ENCODE results near the gene POTEG.
"Not testable (repeated sequence)": the region's sequence is repeated elsewhere in the genome, so short reads cannot be mapped to it uniquely, and the experiment has no call there.

POTEG gene

DNA sequence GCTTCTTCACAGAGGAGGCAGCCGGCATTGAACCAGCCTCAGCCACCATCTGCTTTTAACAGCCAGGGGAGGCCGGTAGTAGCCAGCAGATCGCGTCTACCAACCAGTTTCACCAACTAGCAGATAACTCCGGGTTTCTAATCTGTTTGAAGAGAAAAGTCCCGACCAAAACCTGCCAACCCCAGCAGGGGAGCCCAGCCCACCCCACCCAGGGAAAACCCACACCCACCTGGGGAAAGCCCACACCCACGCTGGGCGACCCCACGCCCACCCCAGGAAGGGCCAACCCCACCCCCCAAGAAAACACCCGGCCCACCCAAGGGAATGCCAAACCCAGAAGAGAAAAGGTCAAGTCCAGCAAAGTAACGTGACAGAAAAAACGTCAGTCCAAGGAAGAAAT is at the start of gene POTEG:
Gene POTEG, minus strand, starts transcription at position 101 of the 400 bp plus-strand sequence. Its CDS starts 52 bp downstream, at position 49.
- DNase-seq: not testable (repeated sequence)

- not testable (repeated sequence) for DNase-seq
Observed at GRCh38 chr14:19482093-19482492, 48.0 kb upstream of the POTEG start.

DNA sequence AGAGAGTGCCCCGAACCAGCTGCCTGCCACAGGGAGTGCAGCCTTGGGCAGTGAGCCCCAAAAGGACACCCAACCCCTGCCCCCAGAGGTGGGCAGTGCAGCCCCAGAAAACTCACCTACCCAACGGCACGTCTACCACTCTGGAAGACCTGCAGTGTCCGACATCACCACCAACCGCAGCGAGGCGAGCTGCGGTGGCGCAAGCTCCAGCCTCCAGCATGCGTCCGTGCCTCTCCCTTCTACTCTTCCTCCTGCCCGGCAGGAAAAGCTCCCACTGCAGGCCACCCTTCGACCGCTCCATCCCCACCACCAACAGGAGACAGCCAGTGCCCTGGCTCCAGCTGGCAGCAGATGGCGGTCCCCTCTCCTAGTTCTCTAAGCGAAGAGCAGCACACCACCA is 47.3 kb upstream of the POTEG start:
- not testable (repeated sequence) for DNase-seq

DNA sequence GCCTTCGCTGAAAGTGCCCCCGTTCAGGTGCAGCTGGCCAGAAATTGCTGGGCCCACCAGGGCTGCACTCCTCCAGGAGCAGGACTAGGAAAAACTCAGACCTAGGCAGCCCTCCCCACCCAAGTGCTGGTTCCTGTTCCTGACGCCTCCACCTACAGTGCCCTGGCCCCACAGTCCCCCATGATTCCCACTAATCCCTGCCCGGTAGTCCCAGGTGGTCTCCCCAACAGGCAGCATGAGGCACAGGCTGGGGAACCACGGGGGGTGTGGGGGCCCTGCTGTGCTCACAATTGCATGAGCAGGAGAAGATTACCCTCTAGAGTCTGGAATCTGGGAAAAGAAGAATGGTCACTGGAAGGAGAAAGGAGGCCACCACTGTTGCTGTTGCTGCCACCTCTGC is 46.4 kb upstream of the POTEG start:
- not testable (repeated sequence) for DNase-seq

DNA sequence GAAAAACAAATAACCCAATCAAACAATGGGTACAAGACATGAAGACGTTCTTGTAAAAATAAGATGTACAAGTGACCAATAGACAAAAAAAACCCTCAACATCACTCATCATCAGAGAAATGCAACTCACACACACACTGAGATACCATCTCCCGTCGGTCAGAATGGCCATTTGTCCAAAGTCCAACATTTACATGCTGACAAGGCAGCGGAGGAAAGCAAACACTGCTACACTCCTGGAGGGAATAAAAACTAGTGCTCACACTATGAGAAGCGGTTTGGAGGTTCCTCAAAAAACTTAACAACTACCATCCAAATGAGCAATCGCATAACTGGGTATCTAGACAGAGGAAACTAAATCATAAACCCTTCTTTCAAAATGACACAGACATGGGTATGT is 11.6 kb upstream of the POTEG start:
- DNase-seq: not testable (repeated sequence)

- DNase-seq: not testable (repeated sequence)
Observed at GRCh38 chr14:19439826-19440225, 5.7 kb upstream of the POTEG start.

DNA sequence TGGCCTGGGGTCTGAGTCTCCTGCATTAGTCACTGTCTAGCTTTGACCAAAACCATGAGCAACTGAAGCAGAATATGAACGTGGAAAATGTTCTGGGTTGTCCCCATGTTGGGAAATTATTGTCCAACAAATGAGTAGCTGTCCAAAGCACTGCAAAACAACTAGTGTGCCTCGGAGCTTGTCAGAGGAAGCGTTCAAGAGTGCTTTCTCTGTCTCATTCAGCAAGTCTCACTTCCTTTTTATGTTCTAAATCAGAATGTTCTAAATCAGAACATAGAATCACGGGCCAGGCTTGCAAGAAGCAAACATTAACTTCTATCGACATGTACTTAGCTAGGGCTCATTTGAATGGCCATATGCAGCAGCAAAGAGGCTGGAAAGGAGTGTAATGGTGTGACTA is 5.1 kb upstream of the POTEG start:
- DNase-seq: not testable (repeated sequence)

DNA sequence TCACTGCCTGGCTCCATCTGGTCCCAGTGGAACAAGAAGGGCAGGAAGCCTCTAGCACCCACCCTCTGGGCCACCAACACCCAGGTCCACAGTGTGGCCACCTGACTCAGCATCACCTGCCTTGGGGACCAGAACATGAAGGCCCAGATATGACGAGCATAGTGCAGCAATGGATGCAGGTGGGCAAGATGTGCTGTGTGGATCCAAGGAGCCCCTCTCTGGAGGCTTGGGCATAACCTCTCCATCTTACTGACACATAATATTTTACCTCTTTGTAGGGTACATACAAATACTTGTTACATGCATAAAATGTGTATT is 2.9 kb upstream of the POTEG start:
- DNase-seq: not testable (repeated sequence)

GRCh38 chr14:19436311-19437125 is 2.4 kb upstream of the POTEG start:
- DNase-seq: not testable (repeated sequence)

- not testable (repeated sequence) for DNase-seq
Observed at GRCh38 chr14:19435852-19436251, 1.7 kb upstream of the POTEG start.

GRCh38 chr14:19434891-19435290 is 750 bp upstream of the POTEG start:
- DNase-seq: not testable (repeated sequence)

DNA sequence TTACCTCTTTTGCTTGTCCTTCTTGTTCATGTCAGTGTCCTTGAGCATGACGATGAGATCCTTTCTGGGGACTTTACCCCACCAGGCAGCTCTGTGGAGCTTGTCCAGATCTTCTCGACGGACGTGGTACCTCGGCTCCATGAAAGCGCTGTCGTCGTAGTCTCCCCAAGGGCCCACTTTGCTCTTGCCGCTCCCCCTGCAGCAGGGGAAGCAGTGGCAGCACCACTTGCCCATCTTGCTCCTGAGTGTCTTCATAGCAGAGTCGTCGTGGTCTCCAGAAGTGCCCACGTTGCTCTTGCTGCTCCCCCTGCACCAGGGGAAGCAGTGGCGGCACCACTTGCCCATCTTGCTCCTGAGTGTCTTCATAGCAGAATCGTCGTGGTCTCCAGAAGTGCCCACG is 376 bp downstream of the POTEG start:
- not testable (repeated sequence) for DNase-seq

DNA sequence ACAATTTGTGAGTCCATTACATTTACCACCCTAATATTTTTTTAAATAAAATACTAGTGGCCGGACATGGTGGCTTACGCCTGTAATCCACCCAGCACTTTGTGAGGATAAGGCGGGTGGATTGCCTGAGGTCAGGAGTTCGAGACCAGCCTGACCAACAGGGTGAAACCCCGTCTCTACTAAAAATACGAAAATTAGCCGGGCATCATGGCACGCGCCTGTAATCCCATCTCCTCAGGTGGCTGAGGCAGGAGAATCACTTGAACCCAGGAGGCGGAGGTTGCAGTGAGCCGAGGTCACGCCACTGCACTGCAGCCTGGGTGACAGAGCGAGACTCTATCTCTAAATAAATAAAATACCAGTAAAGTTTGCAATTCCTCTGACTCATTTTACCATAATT is 25.6 kb downstream of the POTEG start:
- not testable (repeated sequence) for DNase-seq

DNA sequence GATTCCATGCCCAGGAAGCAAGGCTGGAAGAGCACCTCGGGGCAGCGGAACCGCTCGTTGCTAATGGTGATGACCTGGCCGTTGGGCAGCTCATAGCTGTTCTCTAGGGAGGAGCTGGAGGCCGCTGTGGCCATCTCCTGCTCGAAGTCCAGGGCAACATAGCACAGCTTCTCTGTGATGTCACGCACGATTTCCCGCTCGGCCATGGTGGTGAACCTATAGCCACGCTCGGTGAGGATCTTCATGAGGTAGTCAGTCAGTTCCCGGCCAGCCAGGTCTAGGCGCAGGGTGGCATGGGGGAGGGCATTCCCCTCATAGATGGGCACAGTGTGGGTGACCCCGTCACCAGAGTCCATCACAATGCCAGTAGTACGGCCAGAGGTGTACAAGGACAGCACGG is 32.0 kb downstream of the POTEG start:
- not testable (repeated sequence) for DNase-seq

- not testable (repeated sequence) for DNase-seq
Observed at GRCh38 chr14:19394727-19395126, 39.4 kb downstream of the POTEG start.

- DNase-seq: not testable (repeated sequence)
Observed at GRCh38 chr14:19390230-19390629, 43.9 kb downstream of the POTEG start.

DNA sequence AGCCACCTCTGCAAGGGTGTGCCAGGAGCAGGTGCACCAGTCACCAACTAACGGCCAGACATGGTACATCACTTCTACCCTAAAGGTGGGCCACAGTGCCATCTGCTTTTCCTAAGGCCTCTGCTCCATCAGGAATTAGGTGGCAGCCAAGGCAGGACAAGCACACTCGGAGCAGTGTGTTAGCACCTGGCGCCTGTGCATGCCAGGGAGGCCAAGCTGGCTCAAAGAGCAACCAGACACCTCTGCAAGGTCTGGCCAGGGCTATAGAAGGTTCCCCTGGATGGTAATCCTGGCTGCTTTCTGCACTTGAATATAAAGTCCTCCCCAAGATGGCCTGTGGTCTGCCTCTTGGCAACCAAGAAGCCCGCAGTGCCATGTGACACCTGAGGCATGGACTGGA is 45.4 kb downstream of the POTEG start:
- not testable (repeated sequence) for DNase-seq

DNA sequence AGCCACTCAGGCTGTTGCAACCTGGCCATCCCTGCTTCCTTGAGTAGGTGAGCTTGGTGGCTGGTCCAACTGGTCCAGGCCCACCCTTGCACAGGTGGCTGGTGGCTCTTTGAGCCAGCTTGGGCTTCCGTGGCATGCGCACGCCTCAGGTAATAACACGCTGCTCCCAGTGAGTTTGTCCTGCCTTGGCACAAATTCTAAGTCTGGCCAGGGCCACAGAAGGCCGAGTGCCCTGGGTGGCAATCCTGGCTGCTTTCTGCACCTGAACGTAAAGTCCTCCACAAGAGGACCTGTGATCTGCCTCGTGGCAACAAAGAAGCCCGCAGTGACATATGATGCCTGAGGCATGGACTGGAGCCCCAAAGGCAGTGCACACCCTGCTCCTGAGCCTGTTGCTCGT is 47.1 kb downstream of the POTEG start:
- DNase-seq: not testable (repeated sequence)

DNA sequence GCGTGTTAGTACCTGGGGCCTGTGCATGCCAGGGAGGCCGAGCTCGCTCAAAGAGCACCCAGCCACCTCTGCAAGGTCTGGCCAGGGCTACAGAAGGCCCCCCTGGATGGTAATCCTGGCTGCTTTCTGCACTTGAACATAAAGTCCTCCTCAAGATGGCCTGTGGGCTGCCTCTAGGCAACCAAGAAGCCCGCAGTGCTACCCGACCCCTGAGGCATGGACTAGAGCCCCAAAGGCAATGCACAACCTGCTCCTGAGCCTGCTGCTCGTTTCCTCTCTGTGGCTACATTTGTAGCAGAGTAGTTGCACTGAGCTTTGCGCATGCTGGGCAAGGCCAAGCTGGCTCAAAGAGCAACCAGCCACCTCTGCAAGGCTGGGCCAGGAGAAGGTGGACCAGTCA is 47.8 kb downstream of the POTEG start:
- DNase-seq: not testable (repeated sequence)

- not testable (repeated sequence) for DNase-seq
Observed at GRCh38 chr14:19384088-19384781, 49.9 kb downstream of the POTEG start.

DNA sequence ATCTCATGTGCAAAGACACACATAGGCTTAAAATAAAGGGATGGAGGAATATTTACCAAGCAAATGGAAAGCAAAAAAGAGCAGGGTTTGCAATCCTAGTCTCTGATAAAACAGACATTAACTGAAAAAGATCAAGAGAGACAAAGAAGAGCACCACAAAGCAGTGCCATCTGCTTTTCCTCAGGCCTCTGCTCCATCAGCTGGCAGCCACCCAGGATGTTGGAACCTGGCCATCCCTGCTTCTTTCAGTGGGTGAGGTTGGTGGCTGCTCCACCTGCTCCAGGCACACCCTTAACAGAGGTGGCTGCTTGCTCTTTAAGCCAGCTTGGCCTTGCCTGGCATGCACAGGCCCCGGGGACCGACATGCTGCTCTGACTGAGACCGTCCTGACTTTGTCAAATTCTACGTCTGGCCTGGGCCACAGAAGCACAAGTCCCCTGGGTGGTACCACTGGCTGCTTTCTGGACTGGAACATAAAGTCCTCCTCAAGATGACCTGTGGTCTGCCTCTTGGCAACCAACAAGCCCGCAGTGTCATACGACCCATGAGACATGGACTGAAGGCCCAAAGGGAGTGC is 51.0 kb downstream of the POTEG start:
- not testable (repeated sequence) for DNase-seq

GRCh38 chr14:19380137-19380536 is 54.0 kb downstream of the POTEG start:
- not testable (repeated sequence) for DNase-seq

- DNase-seq: not testable (repeated sequence)
Observed at GRCh38 chr14:19374451-19374903, 59.7 kb downstream of the POTEG start.
